ENCODE measurements around the gene MIP.
"Not testable (repeated sequence)": the region's sequence is repeated elsewhere in the genome, so short reads cannot be mapped to it uniquely, and the experiment has no call there.

DNA sequence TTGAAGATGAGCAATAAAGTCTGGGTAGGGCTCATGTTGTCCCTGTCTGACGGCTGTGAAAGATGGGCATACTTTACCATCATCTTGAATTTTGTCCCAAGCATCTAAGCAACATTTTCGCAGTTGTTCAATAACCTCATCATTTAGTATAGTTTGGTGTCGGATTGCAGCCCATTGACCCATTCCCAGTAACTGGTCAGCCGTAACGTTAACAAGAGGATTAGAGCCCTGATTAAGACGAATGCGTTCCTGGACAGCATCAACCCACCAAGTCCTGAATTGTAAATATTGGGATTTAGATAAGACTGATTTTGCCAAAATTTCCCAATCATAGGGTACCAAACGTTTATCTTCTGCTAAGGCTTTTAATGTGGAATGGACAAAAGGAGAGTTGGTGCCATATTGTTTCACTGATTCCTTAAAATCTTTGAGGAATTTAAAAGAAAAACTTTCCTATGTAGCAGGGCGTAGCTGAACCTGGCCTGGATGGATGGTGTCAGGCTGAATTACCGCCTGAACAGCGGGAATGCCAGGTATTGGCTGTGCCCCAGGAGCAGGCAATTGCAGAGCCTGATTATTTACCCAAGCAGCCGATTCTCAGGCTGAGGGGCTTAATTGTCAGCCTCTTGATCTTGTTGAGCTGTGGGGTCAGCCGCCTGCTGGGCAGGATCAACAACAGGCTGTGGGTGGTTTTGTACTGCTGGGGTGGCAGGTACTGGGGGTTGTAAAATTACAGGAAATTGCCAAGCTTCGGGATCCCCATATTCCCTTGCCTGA lies 43.9 kb upstream of the MIP start:
- TF ChIP-seq, protein P1, sequence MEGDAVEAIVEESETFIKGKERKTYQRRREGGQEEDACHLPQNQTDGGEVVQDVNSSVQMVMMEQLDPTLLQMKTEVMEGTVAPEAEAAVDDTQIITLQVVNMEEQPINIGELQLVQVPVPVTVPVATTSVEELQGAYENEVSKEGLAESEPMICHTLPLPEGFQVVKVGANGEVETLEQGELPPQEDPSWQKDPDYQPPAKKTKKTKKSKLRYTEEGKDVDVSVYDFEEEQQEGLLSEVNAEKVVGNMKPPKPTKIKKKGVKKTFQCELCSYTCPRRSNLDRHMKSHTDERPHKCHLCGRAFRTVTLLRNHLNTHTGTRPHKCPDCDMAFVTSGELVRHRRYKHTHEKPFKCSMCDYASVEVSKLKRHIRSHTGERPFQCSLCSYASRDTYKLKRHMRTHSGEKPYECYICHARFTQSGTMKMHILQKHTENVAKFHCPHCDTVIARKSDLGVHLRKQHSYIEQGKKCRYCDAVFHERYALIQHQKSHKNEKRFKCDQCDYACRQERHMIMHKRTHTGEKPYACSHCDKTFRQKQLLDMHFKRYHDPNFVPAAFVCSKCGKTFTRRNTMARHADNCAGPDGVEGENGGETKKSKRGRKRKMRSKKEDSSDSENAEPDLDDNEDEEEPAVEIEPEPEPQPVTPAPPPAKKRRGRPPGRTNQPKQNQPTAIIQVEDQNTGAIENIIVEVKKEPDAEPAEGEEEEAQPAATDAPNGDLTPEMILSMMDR (IDR thresholded peaks at IDR 0.05): not testable (repeated sequence)
- not testable (repeated sequence) for TF ChIP-seq POLR2AphosphoS5 (IDR thresholded peaks at IDR 0.05); EP300 (IDR thresholded peaks at IDR 0.05); POLR2A (IDR thresholded peaks at IDR 0.05; ENCODE audit: low read depth)
